Anterior cingulate cortex (tissue), 58 donors: ENCODE results near the gene REEP2.

Source experiments
- DNase-seq, 58 donors: peaks; one replicate each; lab custom pipeline; 2025; lab: John Stamatoyannopoulos, UW

REEP2 gene

DNA sequence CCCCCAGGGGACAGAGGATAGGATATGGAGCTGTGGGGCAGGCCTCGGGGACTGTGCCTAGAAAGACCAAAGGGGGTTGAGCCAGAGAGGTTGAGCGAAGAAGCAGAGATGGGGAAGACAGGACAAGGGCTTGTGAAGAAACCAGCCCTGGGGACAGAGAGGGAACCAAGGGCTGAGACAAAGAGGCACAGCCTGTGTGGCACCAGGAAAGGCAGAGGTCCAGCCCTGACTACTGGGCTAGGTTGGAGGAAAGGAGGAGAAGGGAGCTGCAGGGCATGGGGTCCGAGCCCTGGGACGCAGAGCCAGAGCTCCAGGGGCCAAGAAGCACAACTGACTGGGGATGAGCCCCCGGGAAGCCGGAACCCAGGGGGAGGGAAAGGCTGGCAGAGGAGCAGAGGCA lies 9.2 kb downstream of the REEP2 start:
- no peak for DNase-seq

DNA sequence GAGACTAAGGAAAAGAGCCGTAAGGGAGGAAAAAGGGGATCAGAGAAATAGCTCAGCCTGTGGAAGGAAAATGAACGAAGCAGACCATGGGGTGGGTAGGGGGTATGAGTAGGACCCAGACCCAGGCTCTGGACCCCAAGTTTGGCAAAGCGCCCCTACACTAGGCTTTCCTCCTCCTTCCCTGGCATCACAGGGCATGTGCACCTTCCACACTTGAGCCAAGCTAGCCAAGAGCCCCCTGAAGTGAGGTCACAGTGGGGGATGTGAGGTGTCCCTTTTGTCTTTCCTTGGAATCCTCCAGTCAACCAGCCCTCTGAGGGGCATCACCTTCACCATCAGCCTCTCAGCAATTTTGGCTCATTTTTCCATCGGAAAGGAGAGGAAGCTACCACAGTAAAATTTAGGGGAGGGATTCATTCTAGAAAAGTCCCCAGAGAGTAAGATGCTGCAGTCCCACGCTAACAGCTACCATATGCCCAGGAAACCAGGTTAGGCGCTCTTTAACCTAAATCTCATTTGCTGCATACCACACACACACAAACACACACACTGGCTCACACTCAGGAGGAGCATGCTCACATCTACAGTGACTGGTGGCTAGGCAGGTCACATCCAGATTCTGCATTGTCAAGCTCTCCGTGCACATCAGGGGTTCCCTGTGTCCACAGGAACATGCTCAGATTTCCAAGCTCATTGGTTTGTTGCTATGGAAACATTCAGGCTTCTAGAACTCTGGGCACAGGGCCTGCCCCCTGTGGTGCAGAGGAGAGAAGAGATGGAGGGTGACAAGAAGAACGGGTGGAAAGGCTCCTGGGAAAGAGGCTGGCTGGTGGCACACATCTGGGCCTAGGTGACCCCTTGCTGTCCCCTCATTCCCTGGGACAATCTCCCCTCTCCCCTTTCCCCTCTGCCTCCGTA lies 9.9 kb downstream of the REEP2 start:
- peak in 21 of 58 donors; percentile 14 to 75 (median 40) for DNase-seq

DNA sequence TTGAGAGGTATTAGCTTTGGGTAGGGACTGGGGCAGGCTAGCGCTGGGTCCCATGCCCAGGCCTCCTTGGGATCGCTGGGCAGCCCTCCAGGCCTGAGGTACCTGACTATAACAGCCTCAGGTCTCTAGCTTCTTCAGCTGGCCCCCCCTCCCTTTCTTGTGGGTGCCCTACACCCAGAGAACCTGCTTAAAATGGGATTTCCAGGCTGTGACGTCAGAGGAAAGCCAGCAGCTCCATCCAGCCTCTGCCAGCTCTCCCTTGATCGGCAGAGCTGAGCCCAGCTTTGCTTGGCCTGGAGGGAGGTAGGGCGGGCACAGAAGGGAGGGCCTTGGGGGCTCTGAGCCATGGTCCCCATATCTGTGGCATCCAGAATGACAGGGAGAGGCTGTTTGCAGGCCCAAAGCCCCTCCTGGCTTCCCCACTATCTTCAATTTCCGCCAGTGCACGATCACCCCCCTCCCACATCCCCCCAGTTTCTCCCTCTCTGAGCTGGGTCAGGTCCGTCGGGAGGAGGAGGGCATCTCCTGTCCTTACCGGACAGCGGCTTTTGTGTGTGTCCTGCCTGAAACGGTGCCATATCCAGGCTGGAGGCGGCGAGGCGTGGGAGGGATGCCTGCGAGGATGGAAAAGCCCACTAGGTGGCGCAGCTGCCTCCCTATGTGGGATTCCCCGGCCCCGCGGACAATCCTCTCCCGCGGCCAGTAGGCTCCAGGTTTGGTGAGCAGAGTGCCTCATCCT lies 10.8 kb downstream of the REEP2 start:
- DNase-seq, result peak in 56 of 58 donors; percentile 47 to 91 (median 72)

DNA sequence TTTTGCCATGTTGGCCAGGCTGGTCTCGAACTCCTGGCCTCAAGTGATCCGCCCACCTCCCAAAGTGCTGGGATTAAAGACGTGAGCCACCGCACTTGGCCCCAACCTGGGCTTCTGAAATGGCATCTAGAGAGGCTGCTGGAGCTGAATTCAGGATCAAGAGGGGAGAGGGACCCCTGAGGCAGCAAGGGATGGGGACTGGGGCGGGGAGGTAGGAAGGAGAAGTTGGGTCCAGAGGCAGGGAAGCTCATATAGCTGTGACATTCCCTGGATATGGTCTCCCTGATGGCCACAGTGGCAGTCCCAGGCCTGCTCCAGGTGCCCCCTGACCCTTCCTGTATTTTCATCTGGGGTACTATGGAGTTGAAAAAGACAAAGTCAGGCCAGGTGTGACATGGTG lies 12.1 kb downstream of the REEP2 start:
- no peak for DNase-seq

DNA sequence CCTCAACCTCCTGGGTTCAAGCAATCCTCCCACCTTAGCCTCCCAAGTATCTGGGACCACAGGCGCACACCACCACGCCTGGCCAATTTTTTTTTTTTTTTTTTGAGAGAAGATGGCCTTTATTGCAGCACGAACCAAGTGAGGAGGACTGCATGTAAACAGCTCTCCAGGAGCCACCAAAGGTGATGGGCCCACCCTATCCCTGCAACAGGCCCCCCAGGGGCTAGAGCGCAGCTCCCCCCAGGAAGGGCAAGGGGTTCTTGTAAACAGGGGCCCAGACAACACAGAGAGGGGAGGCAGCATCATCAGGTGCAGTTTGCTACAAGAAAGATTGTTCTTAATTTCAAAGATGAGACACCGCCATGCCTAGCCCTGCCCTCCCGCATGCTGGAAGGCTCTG lies 13.9 kb downstream of the REEP2 start:
- DNase-seq, result no peak

DNA sequence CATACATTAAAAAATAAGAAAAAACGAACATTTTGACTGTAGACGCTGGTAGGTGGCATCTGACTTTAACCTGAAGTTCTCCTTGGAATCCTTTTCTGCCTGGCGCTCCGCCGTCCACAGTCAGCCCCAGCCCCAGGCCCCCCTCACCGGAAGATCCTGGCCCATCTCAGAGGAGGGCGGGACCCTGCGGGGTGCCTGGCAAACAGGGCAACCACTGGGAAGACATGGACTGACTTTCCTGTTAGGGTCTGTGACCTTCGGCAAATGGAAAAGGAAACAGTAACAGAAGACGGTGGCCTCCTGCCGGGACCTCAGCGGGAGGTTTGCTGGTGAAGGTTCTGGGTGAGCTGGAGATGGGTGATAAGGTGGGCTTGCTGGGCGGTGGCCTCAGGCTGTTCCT lies 14.7 kb downstream of the REEP2 start:
- no peak for DNase-seq

DNA sequence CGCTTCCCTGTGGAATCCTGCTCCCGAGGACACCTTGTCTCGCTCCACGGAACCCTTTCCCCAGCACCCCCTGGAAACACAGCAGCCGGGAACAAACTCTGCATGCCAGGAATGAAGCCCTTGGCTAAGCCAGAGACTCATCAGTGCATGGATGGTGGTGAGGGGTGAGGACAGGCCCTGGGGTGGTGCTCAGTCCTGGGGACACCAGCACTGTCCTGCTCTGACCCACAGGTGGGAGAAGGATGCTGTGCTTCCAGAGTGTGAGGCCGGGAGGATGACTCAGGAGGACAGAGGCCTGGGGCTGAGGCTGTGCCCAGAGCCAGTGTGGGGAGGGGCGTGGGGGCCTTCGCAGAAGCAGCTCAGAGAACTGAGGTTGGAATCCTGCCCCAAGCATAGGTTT lies 15.3 kb downstream of the REEP2 start:
- DNase-seq, result no peak

DNA sequence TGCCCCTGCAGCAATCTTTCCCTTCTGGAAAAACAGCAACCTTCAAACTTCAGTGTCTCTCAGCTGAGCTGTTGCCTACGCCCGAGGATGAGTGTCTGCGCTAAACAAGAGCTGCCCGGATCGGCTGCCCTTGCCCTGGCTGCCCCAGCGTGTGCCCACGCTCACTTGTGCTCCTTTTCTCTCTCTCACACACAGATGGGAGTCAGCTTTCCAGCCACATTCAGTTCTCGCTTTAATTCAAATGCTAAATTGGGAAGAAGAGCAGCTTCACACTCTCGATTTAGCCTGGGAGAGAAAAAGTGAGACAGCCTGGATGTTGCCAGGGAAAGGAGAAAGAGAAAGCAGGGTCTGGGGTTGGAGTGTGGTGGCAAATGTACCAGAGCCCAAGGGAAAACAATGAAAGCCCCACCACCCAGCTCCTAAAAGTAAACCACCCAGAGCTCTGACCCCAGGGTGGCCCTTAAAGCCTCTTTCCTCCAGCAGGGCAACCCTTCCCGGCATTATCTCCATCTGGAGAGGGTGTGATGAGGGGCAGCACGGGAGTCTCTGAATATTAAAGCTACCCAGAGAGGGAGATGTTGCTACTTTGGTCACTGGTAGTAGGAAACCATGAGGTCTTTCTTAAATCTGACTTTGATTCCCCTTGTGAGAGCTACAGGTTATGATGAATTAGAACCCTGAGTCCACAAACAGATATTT lies 16.5 kb downstream of the REEP2 start:
- peak in 19 of 58 donors; percentile 14 to 78 (median 36) for DNase-seq

DNA sequence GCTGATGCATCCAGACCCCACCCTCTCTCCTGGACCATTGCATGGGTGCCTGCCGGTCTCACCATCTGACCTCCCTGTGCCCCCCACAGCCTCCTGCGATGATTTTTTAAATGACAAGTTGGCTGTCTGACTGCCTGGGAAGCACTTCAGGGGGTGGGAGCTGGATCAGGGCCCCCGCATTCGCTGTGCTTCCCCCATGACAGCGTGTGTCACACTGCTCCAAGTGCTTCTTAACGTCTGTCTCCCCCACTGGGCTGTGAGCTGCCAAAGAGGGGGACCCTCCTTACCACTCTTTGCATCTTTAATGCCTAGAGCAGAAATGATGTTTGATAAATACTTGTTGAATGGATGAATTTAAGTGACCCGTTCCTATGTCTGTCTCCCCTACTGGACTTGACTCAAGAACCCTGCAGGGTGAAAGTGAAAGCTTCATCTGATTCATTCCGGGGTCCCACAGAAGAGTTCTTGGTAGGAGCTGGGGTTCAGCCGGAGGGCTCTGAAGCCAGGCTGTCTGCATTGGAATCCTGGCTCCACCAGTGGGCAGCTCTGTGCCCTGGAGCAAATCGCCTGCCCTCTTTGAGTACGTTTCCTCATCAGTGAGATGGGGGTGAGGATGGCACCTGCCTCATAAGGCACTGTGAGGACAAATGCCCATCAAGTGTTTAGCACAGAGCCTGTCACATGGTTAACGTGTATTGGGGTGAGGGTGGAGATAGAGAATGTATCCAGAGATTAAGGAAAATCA lies 18.8 kb downstream of the REEP2 start:
- peak in 1 of 58 donors; percentile 26 for DNase-seq

DNA sequence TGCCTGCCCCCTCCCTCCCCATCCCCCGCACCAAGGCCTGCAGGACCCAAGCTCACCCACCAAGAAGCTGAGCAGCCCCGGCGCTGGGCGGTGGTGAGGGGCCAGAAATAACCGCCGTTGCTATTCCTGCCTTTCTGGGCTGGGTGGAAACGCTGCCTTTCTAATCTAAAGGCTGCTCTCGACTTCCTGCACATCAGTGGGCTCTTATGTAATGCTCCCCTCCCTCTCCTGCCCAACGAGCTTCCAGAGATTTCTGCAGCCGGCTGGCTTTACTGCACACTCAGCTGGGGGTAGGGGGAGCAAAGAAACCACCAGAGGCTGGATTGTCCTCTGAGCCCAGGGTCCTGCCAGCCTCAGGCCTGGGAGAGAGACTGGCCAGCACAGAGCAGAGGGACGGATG lies 19.5 kb downstream of the REEP2 start:
- peak in 30 of 58 donors; percentile 20 to 70 (median 46) for DNase-seq

DNA sequence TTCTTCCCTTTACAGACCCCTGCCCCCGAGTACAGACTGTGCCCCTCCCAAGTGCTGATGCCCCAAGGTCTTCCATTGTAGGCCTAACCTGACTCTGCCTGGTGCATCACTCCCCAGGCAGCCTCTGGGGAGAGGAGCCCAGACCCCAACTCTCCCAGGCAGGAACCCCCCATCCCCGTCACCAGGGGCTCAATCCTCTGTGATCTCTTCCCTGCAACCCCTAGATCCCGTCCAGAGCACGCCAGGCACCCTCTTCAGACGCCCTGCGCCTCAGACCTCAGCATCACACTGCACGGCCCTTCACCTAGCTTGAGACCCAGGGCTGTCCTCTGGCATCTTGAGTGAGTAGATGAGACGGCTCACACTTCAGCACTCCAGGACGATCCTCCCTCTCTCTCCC lies 20.0 kb downstream of the REEP2 start:
- no peak for DNase-seq

DNA sequence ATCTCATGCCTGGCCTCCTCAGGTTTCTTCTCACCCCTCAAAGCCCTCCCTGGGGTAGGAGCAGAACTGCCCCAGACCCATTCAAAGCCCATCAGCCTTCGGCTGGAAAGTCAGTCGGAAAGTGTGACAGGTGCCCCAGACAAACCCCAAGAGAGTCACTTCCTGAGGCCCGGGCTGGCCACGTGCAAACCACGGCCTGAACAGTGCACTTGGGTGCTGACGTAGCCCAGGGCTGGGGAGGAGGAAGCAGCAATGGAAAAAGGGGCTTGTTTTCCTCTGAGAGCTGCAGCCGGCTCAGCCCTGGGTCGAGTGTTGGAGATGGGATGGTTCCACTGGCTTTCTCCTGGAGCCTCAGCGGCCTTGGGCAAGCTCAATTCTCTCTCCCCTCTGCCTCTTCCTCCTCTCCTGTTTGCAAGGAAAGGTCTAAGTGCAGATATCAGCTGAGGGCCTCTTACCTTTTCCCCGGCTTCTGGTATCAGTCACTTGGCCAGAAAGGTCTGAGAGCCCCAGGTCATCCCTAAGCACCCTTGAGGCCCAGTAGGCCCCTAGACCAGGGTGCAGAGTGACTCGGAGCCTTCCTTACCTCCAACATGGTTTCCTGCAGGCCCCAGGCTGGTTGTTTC lies 20.6 kb downstream of the REEP2 start:
- peak in 15 of 58 donors; percentile 8 to 63 (median 32) for DNase-seq

DNA sequence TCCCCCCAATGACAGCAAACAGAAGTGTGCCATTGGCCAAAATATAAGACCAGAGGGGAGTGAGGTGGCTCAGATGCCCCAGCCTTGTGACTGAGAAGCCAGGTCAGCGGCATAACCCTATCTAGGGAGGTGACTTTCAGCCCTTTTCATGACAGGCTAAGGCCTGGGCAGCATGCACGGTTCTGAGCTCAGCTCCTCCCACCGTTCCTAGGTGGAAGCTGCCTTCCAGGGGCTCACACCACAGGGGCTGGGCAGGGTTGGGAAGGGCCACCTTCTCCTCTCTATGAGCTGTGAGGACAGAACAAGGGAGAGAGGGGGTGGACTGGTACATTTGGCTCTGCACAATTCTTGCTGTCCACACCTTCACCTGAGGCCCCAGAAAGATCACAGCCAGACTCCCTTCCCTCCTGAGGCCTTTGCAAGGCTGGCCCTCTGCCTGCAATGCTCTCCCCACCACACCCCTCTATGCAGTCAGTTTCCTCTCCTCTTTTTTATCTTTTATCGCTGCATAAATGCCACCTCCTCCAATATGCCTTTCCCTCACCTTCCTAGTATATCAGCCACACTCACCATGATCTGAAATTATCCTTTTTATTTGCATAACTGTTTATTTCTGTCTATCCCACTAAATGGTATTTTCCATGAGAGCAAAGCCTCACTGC lies 21.3 kb downstream of the REEP2 start:
- no peak for DNase-seq

DNA sequence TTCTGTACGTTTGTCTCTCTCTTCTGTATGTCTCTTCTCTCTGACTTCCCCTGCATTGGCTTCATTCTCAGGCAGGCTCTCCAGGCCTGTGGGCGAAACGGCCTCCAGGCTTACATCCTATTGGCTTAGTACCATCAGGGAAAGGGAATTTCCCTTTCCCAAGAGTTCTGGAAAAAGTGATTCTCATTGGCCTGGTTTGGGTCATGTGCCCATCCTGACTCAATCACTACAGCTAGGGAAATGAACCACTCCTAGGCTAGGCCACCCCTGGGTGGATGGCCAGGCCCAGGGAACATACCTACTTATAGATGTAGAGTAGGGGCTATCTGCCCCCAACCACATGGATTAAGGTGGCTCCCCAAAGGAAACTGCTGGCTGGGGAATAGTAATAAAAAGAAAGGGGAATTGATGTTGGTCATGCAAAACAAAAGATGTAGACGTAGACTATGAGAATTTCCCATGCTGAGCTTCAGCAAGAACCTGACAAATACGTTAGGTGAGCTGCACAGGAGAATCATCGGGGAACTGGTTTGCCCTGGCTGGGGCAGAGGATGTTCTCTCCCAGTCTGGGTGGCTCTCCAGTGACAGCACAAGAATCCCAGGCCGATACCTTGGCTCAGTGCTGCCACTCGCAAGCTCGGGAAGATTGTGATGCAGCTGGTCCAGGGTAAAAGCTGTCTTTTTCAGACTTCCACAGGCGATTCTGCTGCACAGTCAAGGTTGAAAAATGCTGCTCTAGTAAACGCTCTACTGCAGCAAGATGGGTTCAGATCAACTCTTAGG lies 22.7 kb downstream of the REEP2 start:
- peak in 5 of 58 donors; percentile 18 to 43 (median 34) for DNase-seq

DNA sequence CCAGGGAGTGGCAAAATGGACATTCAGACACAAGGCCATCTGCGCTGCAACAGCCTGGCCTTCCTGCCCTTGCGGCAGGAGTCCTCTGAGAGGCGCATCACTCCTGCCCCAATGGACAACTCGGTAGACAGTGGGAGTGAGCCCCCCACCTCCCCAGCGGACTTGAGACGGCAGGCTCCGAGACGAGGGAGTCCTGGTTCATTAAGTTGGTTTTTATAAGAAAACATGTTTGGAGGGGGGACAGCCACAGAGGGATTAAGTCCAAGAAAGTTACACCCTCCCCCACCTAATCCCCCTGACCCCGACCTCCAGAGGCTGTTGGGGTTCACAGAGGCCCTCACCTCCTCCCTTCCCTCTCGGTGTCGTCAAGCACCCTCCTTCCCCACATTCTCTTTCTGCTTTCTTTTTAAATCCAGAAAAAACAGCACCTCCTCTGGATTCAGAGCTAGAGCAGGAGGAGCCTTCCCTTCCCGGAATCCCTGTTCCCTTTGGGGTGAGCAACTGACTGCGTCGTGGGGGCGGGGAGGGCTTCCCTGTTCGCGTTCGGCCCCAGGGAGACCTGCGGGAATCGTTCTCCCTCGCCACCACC lies 24.7 kb downstream of the REEP2 start:
- no peak for DNase-seq

DNA sequence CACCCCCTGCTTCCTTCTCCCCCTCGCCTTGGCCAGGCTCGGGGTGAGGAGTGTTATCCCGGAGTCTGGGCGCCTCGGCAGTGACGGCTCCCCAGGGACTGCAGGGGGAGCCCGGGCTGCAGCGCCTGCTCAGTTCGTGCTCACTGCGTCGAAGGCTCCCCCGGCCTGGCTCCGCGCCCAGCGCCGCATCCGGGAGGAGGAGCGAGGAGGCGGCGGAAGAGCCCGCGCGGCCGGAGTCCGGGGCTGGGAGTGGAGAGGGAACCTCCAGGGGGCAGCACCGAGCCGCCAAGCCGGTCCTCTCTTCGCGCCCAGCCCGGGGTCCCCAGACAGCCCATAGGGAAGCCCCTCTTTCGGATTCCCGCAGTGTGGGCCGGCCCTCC lies 25.1 kb downstream of the REEP2 start:
- peak in 57 of 58 donors; percentile 61 to 95 (median 89) for DNase-seq

DNA sequence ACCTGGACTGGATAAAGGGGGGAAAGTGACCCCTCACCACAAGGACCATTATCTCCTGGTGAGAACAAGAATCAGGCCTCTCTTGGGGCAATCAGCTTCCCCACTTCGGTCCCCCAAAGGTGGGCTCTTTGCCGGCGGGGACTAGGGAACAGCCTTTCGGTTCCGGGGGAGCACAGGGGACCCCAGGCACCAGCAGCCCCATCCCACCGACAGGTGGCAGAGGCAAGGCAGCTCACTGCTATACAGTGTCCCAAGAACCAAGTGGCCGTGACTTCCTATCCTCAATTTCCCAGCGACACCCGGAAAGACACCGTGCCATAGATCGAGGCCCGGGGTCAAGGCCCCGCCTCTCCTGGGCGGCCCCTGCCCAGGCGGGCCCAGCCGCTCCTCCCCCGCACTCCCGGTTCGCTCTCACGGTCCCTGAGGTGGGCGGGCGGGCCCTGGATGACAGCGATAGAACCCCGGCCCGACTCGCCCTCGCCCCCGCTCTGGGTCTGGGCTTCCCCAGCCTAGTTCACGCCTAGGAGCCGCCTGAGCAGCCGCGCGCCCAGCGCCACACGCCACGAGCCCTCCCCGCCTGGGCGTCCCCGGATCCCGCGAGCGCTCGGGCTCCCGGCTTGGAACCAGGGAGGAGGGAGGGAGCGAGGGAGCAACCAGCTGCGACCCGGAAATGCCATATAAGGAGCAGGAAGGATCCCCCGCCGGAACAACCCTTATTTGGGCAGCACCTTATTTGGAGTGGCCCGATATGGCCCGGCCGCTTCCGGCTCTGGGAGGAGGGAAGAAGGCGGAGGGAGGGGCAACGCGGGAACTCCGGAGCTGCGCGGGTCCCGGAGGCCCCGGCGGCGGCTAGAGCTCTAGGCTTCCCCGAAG lies 25.8 kb downstream of the REEP2 start:
- DNase-seq, result peak; percentile 89 to 100 (median 98)
